GM19438 (cell line): ENCODE measurements around the gene SIK3.
"Not testable (repeated sequence)": the region's sequence is repeated elsewhere in the genome, so short reads cannot be mapped to it uniquely, and the experiment has no call there.

ENCODE experiments used
- ATAC-seq: cut with Tn5 transposase; IDR thresholded peaks from one replicate; pipeline ENCODE4 v1.9.1; 2021; ENCODE audit warnings: low read depth; ENCODE audit not compliant: unreplicated experiment

The SIK3 gene

DNA sequence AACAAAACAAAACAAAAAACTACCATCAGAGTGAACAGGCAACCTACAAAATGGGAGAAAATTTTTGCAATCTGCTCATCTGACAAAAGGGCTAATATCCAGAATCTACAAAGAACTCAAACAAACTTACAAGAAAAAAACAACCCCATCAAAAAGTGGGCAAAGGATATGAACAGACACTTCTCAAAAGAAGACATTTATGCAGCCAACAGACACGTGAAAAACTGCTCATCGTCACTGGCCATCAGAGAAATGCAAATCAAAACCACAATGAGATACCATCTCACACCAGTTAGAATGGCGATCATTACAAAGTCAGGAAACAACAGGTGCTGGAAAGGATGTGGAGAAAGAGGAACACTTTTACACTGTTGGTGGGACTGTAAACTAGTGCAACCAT, 14.3 kb upstream of the SIK3 start:
- ATAC-seq: not testable (repeated sequence)

DNA sequence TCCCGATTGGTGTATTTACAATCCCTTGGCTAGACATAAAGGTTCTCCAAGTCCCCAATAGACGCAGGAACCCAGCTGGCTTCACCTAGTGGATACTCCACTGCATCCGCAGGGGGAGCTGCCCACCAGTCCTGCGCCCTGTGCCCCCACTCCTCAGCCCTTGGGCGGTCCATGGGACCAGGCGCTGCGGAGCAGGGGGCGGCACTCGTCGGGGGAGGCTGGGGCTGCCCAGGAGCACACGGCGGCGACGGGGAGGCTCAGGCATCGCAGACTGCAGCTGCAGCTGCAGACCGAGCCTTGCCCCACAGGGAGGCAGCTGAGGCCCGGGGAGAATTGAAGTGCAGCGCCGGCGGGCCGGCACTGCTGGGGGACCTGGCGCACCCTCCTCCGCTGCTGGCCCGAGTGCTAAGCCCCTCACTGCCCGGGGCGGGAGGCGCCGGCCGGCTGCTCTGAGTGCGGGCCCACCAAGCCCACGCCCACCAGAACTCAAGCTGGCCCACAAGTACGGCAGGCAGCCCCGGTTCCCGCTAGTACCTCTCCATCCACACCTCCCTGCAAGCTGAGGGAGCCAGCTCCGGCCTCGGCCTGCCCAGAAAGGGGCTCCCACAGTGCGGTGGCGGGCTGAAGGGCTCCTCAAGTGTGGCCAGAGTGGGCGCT, 12.2 kb upstream of the SIK3 start:
- ATAC-seq: no peak

GRCh38 chr11:117107701-117108590, 9.7 kb upstream of the SIK3 start:
- no peak for ATAC-seq

DNA sequence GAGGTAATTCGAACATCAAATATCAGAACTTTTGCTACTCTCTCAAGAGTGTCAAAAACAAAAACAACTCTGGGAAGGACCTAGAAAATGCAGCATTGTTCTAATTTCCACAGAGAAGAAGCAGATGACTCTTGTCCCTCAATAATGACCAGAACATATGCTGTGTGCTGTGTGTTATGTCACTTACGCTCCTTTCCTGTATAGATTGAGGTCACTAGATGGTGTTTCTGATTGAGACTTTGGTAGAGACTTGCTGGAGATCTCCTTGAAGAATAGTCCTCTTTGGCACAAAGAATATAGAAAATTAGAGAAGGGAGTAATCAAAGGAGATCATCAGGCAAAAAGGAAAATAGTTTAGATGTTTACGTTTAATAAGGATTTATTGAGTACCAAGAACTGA, 2.3 kb upstream of the SIK3 start:
- no peak for ATAC-seq

- ATAC-seq: no peak
Observed at GRCh38 chr11:117099696-117100095, 1.5 kb upstream of the SIK3 start.

GRCh38 chr11:117097389-117098268, 599 bp downstream of the SIK3 start:
- peak; percentile 24 for ATAC-seq

- ATAC-seq: no peak
Observed at GRCh38 chr11:117097014-117097388, 1.2 kb downstream of the SIK3 start.

DNA sequence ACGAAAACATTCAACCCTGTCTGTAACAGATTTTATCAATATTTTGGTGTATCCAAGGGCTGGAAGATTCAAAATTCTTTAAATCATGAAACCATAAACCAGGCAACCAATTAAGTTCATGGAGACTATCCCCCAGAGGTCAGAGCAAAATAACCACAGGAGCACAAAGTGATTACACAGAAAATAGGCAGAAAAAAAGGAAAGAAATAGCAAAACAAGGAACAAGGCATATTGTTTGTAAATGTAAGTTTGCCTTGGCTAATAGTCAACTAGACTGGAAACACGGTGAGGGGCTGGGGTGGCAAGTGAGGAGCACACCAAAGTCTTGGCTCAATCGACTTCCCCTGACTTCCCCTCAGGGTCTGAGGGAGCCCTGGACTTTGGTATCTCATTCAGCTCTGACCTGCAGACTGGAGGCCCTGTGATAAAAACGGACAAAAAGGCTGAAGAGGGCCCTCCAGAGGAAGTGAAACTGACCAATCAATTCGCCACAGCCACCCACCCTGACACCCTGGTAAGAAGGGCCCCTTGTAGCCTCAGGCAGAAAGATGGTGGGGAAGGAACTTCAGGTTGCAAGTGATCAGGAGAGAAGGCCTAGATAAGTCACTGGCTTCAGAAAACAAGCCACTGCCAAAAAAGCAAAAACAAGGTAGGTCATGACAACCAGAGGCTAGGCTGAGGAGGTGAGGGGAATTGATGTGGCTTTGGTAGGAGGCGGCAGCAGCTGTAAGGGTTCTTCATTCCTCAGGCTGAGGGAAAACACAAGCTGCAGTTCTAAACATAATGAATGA, 1.8 kb downstream of the SIK3 start:
- peak; percentile 36 for ATAC-seq

DNA sequence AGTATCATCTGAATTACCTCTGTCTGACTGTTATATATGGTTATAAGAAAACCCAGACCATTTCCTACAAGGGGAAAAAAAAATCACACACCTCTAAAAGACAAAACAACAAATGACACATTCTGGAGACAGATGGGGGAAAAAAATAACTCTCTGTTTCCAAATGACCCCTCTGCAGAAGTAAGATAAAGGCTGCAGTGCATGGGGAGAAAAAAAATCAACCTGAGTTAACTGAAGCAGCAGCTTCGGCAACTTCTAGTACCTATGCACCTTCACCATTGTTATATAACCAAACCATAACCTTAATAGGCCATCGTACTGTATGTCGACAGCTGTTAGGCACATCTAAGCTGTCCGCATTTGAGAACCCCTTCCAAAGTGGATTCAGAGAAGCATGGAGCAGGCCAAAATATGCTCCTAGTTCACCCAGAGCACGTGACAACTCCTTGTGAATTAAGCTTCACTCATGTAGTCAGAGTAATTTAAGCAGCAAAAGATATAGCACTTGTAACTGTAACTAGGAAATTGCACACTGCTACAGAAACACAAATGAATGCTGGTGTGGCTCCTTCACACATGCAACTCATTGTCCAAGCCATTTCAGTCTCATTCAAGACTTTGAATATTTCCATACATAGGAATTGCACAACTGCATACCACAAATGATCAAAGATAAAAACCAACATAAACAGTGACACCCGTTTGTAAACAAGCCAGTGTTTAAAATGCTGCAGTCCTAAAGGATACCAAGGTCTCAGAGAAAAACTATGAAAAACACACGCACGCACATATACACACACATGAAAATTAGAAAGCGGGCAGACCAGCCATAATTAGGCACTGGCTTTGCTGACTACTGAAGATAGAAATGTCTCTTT, 2.7 kb downstream of the SIK3 start:
- no peak for ATAC-seq

GRCh38 chr11:117094776-117095175, 3.5 kb downstream of the SIK3 start:
- no peak for ATAC-seq

GRCh38 chr11:117092951-117093590, 5.2 kb downstream of the SIK3 start:
- ATAC-seq: no peak

- ATAC-seq: no peak
Observed at GRCh38 chr11:117091753-117092477, 6.3 kb downstream of the SIK3 start.

- ATAC-seq: no peak
Observed at GRCh38 chr11:117090111-117090706, 8.0 kb downstream of the SIK3 start.

- ATAC-seq: no peak
Observed at GRCh38 chr11:117089685-117090084, 8.5 kb downstream of the SIK3 start.

GRCh38 chr11:117087446-117087845, 10.8 kb downstream of the SIK3 start:
- no peak for ATAC-seq

GRCh38 chr11:117084992-117085391, 13.2 kb downstream of the SIK3 start:
- ATAC-seq: no peak

- ATAC-seq: no peak
Observed at GRCh38 chr11:117083011-117083935, 15.0 kb downstream of the SIK3 start.
